ENCODE results near the gene ADCY5. TPM values are rescaled to one million over a fixed set of nuclear protein-coding genes. Genes with fewer than 3 reads are reported as not detected.
A peak's percentile ranks its signal among the peaks of the same experiment; 100 is the strongest.

Gene ADCY5
- total and polyA plus RNA-seq, 4 donors, result 0.74 to 6.6 (median 2.9) TPM

- H3K4me1 ChIP-seq (ENCODE audit: control insufficient read depth in 4 of 4, insufficient read depth in 4 of 4, low read length in 3 of 4), result no peaks in the 10 kb centered on the region
- 79% methylated on average over 2 of the region's 2 CpGs for WGBS
- no peak overlapping the region for H3K4me3 ChIP-seq (ENCODE audit: low read depth in 1 of 3, low read length in 3 of 3)
- H3K9me3 ChIP-seq (ENCODE audit: control insufficient read depth in 4 of 4, low read length in 3 of 4), result no peaks in the 10 kb centered on the region
- H3K27me3 ChIP-seq (ENCODE audit: control insufficient read depth in 4 of 4, insufficient read depth in 4 of 4, low read length in 3 of 4), result no peaks in the 10 kb centered on the region
- no peak for DNase-seq (ENCODE audit: low spot score)
- no peak overlapping the region for H3K9ac ChIP-seq (ENCODE audit: low read depth in 1 of 2, low read length in 2 of 2)
- peaks cover 0 to 5% (median 3%) of the 10 kb centered on the region in 4 donors for H3K36me3 ChIP-seq (ENCODE audit: control insufficient read depth in 4 of 4, insufficient read depth in 3 of 4, low read depth in 1 of 4, low read length in 3 of 4)
- TF ChIP-seq RAD21 (IDR thresholded peaks at IDR 0.05), result peak in 1 of 2 donors; percentile 31
- no peak for TF ChIP-seq CTCF (IDR thresholded peaks at IDR 0.05; ENCODE audit: low read depth, low read length, missing input control)
- no peak overlapping the region for H3K27ac ChIP-seq (ENCODE audit: low read depth in 1 of 2, low read length in 2 of 2)
These were observed 181.1 kb downstream of the ADCY5 start for GRCh38 chr3:123267821-123268220.

GRCh38 chr3:123263941-123264340 lies 184.9 kb downstream of the ADCY5 start:
- Histone ChIP-seq H3K4me1 (ENCODE audit: control insufficient read depth in 4 of 4, insufficient read depth in 4 of 4, low read length in 3 of 4) (no peaks in the 10 kb centered on the region), H3K4me3 (ENCODE audit: low read depth in 1 of 3, low read length in 3 of 3) (no peak overlapping the region), H3K27ac (ENCODE audit: low read depth in 1 of 2, low read length in 2 of 2) (no peak overlapping the region), H3K9ac (ENCODE audit: low read depth in 1 of 2, low read length in 2 of 2) (no peak overlapping the region), H3K9me3 (ENCODE audit: control insufficient read depth in 4 of 4, low read length in 3 of 4) (no peaks in the 10 kb centered on the region), H3K27me3 (ENCODE audit: control insufficient read depth in 4 of 4, insufficient read depth in 4 of 4, low read length in 3 of 4) (no peaks in the 10 kb centered on the region), H3K36me3 (ENCODE audit: control insufficient read depth in 4 of 4, insufficient read depth in 3 of 4, low read depth in 1 of 4, low read length in 3 of 4) (peaks cover 0 to 3% (median under 1%) of the 10 kb centered on the region in 4 donors)
- no peak for TF ChIP-seq HNF4A (conservative IDR thresholded peaks at IDR 0.05)
- no peak for TF ChIP-seq HNF4G (IDR thresholded peaks at IDR 0.05)
- no peak for TF ChIP-seq NR2F2 (IDR thresholded peaks at IDR 0.05)
- WGBS, result 96% methylated on average over 2 of the region's 2 CpGs
- no peak for DNase-seq (ENCODE audit: low spot score)

GRCh38 chr3:123262868-123263267 lies 186.0 kb downstream of the ADCY5 start:
- TF ChIP-seq RXRA (IDR thresholded peaks at IDR 0.05) (no peak), FOXA1 (IDR thresholded peaks at IDR 0.05) (no peak), RAD21 (IDR thresholded peaks at IDR 0.05) (no peak), JUND (IDR thresholded peaks at IDR 0.05) (no peak), NR2F2 (IDR thresholded peaks at IDR 0.05) (no peak), FOXA2 (IDR thresholded peaks at IDR 0.05) (no peak), ATF3 (IDR thresholded peaks at IDR 0.05) (no peak), GABPA (IDR thresholded peaks at IDR 0.05 in 1 of 2, conservative IDR thresholded peaks at IDR 0.05 in 1 of 2) (no peak), EGR1 (IDR thresholded peaks at IDR 0.05; ENCODE audit: low read depth in 2 of 2) (no peak), HNF4A (conservative IDR thresholded peaks at IDR 0.05) (no peak), CTCF (IDR thresholded peaks at IDR 0.05; ENCODE audit: low read depth, low read length, missing input control) (no peak), HNF4G (IDR thresholded peaks at IDR 0.05) (no peak), TAF1 (conservative IDR thresholded peaks at IDR 0.05) (no peak), YY1 (IDR thresholded peaks at IDR 0.05) (no peak), SP1 (IDR thresholded peaks at IDR 0.05) (no peak)
- TF ChIP-seq, protein P1, sequence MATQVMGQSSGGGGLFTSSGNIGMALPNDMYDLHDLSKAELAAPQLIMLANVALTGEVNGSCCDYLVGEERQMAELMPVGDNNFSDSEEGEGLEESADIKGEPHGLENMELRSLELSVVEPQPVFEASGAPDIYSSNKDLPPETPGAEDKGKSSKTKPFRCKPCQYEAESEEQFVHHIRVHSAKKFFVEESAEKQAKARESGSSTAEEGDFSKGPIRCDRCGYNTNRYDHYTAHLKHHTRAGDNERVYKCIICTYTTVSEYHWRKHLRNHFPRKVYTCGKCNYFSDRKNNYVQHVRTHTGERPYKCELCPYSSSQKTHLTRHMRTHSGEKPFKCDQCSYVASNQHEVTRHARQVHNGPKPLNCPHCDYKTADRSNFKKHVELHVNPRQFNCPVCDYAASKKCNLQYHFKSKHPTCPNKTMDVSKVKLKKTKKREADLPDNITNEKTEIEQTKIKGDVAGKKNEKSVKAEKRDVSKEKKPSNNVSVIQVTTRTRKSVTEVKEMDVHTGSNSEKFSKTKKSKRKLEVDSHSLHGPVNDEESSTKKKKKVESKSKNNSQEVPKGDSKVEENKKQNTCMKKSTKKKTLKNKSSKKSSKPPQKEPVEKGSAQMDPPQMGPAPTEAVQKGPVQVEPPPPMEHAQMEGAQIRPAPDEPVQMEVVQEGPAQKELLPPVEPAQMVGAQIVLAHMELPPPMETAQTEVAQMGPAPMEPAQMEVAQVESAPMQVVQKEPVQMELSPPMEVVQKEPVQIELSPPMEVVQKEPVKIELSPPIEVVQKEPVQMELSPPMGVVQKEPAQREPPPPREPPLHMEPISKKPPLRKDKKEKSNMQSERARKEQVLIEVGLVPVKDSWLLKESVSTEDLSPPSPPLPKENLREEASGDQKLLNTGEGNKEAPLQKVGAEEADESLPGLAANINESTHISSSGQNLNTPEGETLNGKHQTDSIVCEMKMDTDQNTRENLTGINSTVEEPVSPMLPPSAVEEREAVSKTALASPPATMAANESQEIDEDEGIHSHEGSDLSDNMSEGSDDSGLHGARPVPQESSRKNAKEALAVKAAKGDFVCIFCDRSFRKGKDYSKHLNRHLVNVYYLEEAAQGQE (IDR thresholded peaks at IDR 0.05), result no peak
- TF ChIP-seq, protein P2, sequence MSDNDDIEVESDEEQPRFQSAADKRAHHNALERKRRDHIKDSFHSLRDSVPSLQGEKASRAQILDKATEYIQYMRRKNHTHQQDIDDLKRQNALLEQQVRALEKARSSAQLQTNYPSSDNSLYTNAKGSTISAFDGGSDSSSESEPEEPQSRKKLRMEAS (IDR thresholded peaks at IDR 0.05), result no peak
- TF ChIP-seq, protein P3, sequence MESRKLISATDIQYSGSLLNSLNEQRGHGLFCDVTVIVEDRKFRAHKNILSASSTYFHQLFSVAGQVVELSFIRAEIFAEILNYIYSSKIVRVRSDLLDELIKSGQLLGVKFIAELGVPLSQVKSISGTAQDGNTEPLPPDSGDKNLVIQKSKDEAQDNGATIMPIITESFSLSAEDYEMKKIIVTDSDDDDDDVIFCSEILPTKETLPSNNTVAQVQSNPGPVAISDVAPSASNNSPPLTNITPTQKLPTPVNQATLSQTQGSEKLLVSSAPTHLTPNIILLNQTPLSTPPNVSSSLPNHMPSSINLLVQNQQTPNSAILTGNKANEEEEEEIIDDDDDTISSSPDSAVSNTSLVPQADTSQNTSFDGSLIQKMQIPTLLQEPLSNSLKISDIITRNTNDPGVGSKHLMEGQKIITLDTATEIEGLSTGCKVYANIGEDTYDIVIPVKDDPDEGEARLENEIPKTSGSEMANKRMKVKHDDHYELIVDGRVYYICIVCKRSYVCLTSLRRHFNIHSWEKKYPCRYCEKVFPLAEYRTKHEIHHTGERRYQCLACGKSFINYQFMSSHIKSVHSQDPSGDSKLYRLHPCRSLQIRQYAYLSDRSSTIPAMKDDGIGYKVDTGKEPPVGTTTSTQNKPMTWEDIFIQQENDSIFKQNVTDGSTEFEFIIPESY (IDR thresholded peaks at IDR 0.05), result no peak
- no peak for DNase-seq (ENCODE audit: low spot score)
- no peaks in the 10 kb centered on the region for H3K4me1 ChIP-seq (ENCODE audit: control insufficient read depth in 4 of 4, insufficient read depth in 4 of 4, low read length in 3 of 4)
- WGBS, result 95% methylated on average over 5 of the region's 5 CpGs
- H3K9me3 ChIP-seq (ENCODE audit: control insufficient read depth in 4 of 4, low read length in 3 of 4), result no peaks in the 10 kb centered on the region
- H3K27ac ChIP-seq (ENCODE audit: low read depth in 1 of 2, low read length in 2 of 2), result no peak overlapping the region
- no peak overlapping the region for H3K4me3 ChIP-seq (ENCODE audit: low read depth in 1 of 3, low read length in 3 of 3)
- H3K27me3 ChIP-seq (ENCODE audit: control insufficient read depth in 4 of 4, insufficient read depth in 4 of 4, low read length in 3 of 4), result no peaks in the 10 kb centered on the region
- no peak overlapping the region for H3K9ac ChIP-seq (ENCODE audit: low read depth in 1 of 2, low read length in 2 of 2)
- H3K36me3 ChIP-seq (ENCODE audit: control insufficient read depth in 4 of 4, insufficient read depth in 3 of 4, low read depth in 1 of 4, low read length in 3 of 4), result peaks cover 0 to 3% (median under 1%) of the 10 kb centered on the region in 4 donors

Data from liver (tissue), 9 donors.